Thyroid gland (tissue), 4 donors: ENCODE data around the gene PABPN1L.

ENCODE experiments used
- CTCF ChIP-seq, 6 experiments: fragments of 200-600 bp in 3 of 6; fragments of 450-650 bp in 3 of 6; sonication (generic) in 3 of 6; IDR thresholded peaks; one replicate each; pipeline ENCODE4 v1.5.1; 2016 to 2019; ENCODE audit warnings: antibody characterized with exemption in 6 of 6, mild to moderate bottlenecking in 2 of 6, inconsistent platforms in 1 of 6, moderate library complexity in 1 of 6
- POLR2A ChIP-seq, 2 donors: fragments of 450-650 bp; IDR thresholded peaks; one replicate each; pipeline ENCODE4 v1.6.1; 2017; ENCODE audit warnings: antibody characterized with exemption in 2 of 2, mild to moderate bottlenecking in 2 of 2, moderate library complexity in 1 of 2

- TF ChIP-seq CTCF (IDR thresholded peaks at IDR 0.05) (no peak), POLR2A (IDR thresholded peaks at IDR 0.05) (no peak)
Measured at GRCh38 chr16:88878356-88878755, 11.9 kb upstream of the PABPN1L start.
